Mucosa of descending colon (tissue), 3 donors: ENCODE data around the gene CD22. TPM values are rescaled to one million over a fixed set of nuclear protein-coding genes. Genes with fewer than 3 reads are reported as not detected.
A peak's percentile ranks its signal among the peaks of the same experiment; 100 is the strongest.

Experiments
- ATAC-seq: fragments of 200-7000 bp; cut with Tn5 transposase; one replicate; pipeline ENCODE4 v1.9.1; 2020; ENCODE audit warnings: mild to moderate bottlenecking, moderate library complexity
- DNase-seq, 3 donors: peaks; one replicate each; pipeline ENCODE4 v3.0.0-alpha.2; 2020
- H3K36me3 ChIP-seq: fragments of 200-600 bp; one replicate; pipeline ENCODE4 v1.8.0; 2021; ENCODE audit warnings: low read depth, mild to moderate bottlenecking
- H3K4me1 ChIP-seq: fragments of 200-600 bp; one replicate; pipeline ENCODE4 v1.8.0; 2021; ENCODE audit warnings: low read depth, mild to moderate bottlenecking
- H3K4me3 ChIP-seq: fragments of 200-600 bp; one replicate; pipeline ENCODE4 v1.8.0; 2021; ENCODE audit warnings: mild to moderate bottlenecking
- H3K9me3 ChIP-seq: fragments of 200-600 bp; one replicate; pipeline ENCODE4 v1.8.0; 2021; ENCODE audit warnings: mild to moderate bottlenecking
- CTCF ChIP-seq: fragments of 200-600 bp; IDR thresholded peaks from one replicate; pipeline ENCODE4 v1.8.0; 2022; ENCODE audit warnings: antibody characterized with exemption, mild to moderate bottlenecking
- intact Hi-C, 2 donors: fragments of 100-400 bp; cut with DNase I in 1 of 2; cut with micrococcal nuclease in 1 of 2; formaldehyde crosslinking; loops; one replicate each; pipeline versions ENCODE4 v1.11.0 to v1.11.1; 2022; cut with DNase I, micrococcal nuclease
- total RNA-seq, 3 donors: library from RNA; stranded (reverse); fragmentation: NEBNext Ultra II Directional in 2 of 3; extraction: Animal tissue kit (Norgen Biotek cat#: 25700) in 2 of 3; gene quantifications; one replicate each; pipeline versions ENCODE4 v1.2.1 to v1.2.4, GENCODE V29; 2021 to 2023
- donor health status: DM: no; HTN: no; CAD: no; lungs with moderate emphysema.
- donor health status: DM: no; HTN: no; CAD: no.
- donor health status: DM: no; HTN: yes; CAD: no.

CD22 gene
- total RNA-seq, 3 donors from 2014 or later = 2.2 to 5.7 (median 4.1) TPM

DNA sequence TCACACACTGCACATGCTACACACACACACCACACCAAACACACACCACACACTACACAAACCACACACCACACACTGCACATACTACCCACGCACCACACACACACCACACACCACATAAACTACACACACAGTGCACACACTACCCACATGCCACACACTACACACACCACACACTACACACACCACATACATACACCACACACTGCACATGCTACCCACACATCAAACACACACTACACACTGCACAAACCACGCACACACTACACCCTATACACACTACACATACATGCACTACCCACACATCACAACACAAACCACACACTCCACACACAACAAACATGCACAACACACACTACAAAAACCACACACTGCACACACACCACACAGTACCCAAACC is 31.1 kb upstream of the CD22 start:
- no peaks in the 10 kb centered on the region for H3K4me1 ChIP-seq
- no peak overlapping the region for H3K4me3 ChIP-seq
- H3K9me3 ChIP-seq = no peaks in the 10 kb centered on the region
- intact Hi-C loops = no loop called here
- no peaks in the 10 kb centered on the region for H3K36me3 ChIP-seq
- ATAC-seq (no peak), DNase-seq (no peak)
- no peak for TF ChIP-seq CTCF

DNA sequence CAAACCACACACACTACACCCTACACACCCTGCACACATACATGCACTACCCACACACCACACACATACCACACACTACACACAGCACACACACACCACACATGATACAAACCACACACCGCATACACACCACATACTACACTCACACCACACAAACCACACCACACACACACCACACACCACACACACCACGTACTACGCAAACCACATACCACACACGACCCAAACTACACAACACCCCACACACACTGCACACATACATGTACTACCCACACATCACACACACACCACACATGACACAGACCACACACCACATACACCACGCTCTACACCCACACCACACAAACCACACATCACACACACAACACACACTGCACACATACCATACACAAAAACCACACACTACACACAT is 30.4 kb upstream of the CD22 start:
- H3K4me1 ChIP-seq = no peaks in the 10 kb centered on the region
- intact Hi-C loops = no loop called here
- H3K9me3 ChIP-seq = no peaks in the 10 kb centered on the region
- no peak overlapping the region for H3K4me3 ChIP-seq
- no peaks in the 10 kb centered on the region for H3K36me3 ChIP-seq
- ATAC-seq = no peak
- TF ChIP-seq CTCF = no peak
- no peak for DNase-seq

GRCh38 chr19:35299523-35300338 is 29.3 kb upstream of the CD22 start:
- H3K9me3 ChIP-seq = no peaks in the 10 kb centered on the region
- ATAC-seq = peak; percentile 66
- TF ChIP-seq CTCF = no peak
- intact Hi-C loops = no loop called here
- no peaks in the 10 kb centered on the region for H3K36me3 ChIP-seq
- H3K4me3 ChIP-seq = no peak overlapping the region
- no peaks in the 10 kb centered on the region for H3K4me1 ChIP-seq
- no peak for DNase-seq

GRCh38 chr19:35300339-35300649 is 28.7 kb upstream of the CD22 start:
- Histone ChIP-seq H3K4me1 (no peaks in the 10 kb centered on the region), H3K36me3 (no peaks in the 10 kb centered on the region), H3K9me3 (no peaks in the 10 kb centered on the region), H3K4me3 (no peak overlapping the region)
- ATAC-seq = no peak
- intact Hi-C loops = no loop called here
- DNase-seq = no peak
- no peak for TF ChIP-seq CTCF

- no peaks in the 10 kb centered on the region for H3K4me1 ChIP-seq
- intact Hi-C loops = no loop called here
- no peaks in the 10 kb centered on the region for H3K36me3 ChIP-seq
- TF ChIP-seq CTCF = no peak
- H3K4me3 ChIP-seq = no peak overlapping the region
- ATAC-seq = no peak
- no peak for DNase-seq
- H3K9me3 ChIP-seq = no peaks in the 10 kb centered on the region
Measured at GRCh38 chr19:35301961-35302360, 27.0 kb upstream of the CD22 start.

GRCh38 chr19:35302446-35302845 is 26.5 kb upstream of the CD22 start:
- ATAC-seq (no peak), DNase-seq (no peak)
- TF ChIP-seq CTCF = no peak
- Histone ChIP-seq H3K4me3 (no peak overlapping the region), H3K4me1 (no peaks in the 10 kb centered on the region), H3K36me3 (no peaks in the 10 kb centered on the region), H3K9me3 (no peaks in the 10 kb centered on the region)
- intact Hi-C loops = no loop called here
